Transverse colon (tissue), 4 donors: ENCODE results near the gene CBY1. TPM values are rescaled to one million over a fixed set of nuclear protein-coding genes. Genes with fewer than 3 reads are reported as not detected.

ENCODE experiments used
- DNase-seq: peaks from one replicate; pipeline ENCODE4 v3.0.0-alpha.2; 2019
- H3K27ac ChIP-seq, 4 donors: fragments of 200-600 bp; sonication (generic); 2 replicates each; pipeline ENCODE4 v1.5.1; 2016 to 2018; ENCODE audit warnings: inconsistent platforms in 4 of 4
- H3K27me3 ChIP-seq: fragments of 200-600 bp; sonication (generic); 2 replicates; pipeline ENCODE4 v1.5.1; 2017; ENCODE audit warnings: inconsistent platforms
- H3K36me3 ChIP-seq, 4 donors: fragments of 200-600 bp; sonication (generic); 2 replicates each; pipeline ENCODE4 v1.5.1; 2017 to 2019; ENCODE audit warnings: inconsistent platforms in 4 of 4
- H3K4me1 ChIP-seq, 4 donors: fragments of 200-600 bp; sonication (generic); 2 replicates each; pipeline ENCODE4 v1.5.1; 2017 to 2020; ENCODE audit warnings: inconsistent platforms in 4 of 4
- H3K4me3 ChIP-seq, 4 donors: fragments of 200-600 bp; sonication (generic); 1 replicate in 1 of 4; 2 replicates in 3 of 4; pipeline versions ENCODE4 v1.5.1 to v1.6.1; 2017 to 2019; ENCODE audit warnings: inconsistent platforms in 4 of 4
- H3K9me3 ChIP-seq, 2 donors: fragments of 200-600 bp; sonication (generic); 2 replicates each; pipeline ENCODE4 v1.5.1; 2017 to 2019; ENCODE audit warnings: inconsistent platforms in 2 of 2
- EP300 ChIP-seq: sonication (generic); formaldehyde crosslinking; IDR thresholded peaks from one replicate; pipeline ENCODE4 v1.6.1; 2017; ENCODE audit warnings: antibody characterized with exemption, low read depth
- POLR2A ChIP-seq: fragments of 450-650 bp; IDR thresholded peaks from one replicate; pipeline ENCODE4 v1.6.1; 2016; ENCODE audit warnings: antibody characterized with exemption, mild to moderate bottlenecking, moderate library complexity
- POLR2AphosphoS5 ChIP-seq, 3 donors: sonication (generic); formaldehyde crosslinking; IDR thresholded peaks; one replicate each; pipeline ENCODE4 v1.6.1; 2016; ENCODE audit warnings: antibody characterized with exemption in 3 of 3
- WGBS, 2 donors: methylation state at CpG; one replicate each; pipeline ENCODE4 v1.1.5; 2018; ENCODE audit warnings: low coverage in 1 of 2; 5-methylcytosine and 5-hydroxymethylcytosine counted together
- in situ Hi-C, 4 donors: fragments of 200-750 bp; cut with MboI; loops; one replicate each; pipeline versions ENCODE4 v1.15.0 to v1.15.1; 2017; ENCODE audit warnings: low sequenced_read_pairs in 3 of 4, low pct_ligation_motif_present in 1 of 4, low pct_unique_long_range_greater_than_20kb in 1 of 4
- intact Hi-C: fragments of 100-400 bp; cut with DNase I; formaldehyde crosslinking; loops from one replicate; pipeline ENCODE4 v1.15.1; 2023; ENCODE audit warnings: low total_unique reads
- total RNA-seq, 4 donors: library from RNA; depleted of rRNA; stranded (reverse); fragments of >200 nt; gene quantifications; one replicate each; pipeline ENCODE4 v1.1.0, GENCODE V29; 2016
- TF ChIP-seq, protein P1 (sequence below), 5 experiments: fragments of 200-600 bp in 3 of 5; fragments of 450-650 bp in 2 of 5; sonication (generic) in 3 of 5; IDR thresholded peaks; 1 replicate in 2 of 5; 2 replicates in 3 of 5; pipeline ENCODE4 v1.5.1; 2016 to 2017; ENCODE audit warnings: antibody characterized with exemption in 5 of 5, inconsistent platforms in 3 of 5, mild to moderate bottlenecking in 2 of 5, moderate library complexity in 1 of 5

Gene CBY1
- total RNA-seq, 4 donors from 2014 or later: 15.0 to 19.8 (median 18.9) TPM

DNA sequence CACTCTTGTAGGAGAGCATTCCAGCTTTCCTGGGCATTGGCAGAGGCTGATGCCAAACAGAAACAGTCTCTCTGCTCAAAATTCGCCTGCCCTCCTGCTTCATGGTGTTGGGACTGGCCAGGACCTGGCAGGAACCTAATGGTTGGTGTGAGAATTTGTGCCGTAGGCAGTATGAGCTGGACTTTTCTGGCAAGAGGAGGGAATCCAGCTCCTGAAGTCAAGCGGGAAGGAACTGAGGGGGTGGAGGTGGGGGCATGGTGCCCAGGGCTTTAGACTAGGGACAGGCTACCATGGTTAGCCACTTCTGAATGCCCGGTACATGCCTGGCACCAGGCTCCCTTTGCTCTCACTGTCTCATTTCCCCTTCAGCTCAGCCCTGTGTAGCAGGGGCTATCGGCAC is 18.4 kb downstream of the CBY1 start:
- TF ChIP-seq, protein P1, sequence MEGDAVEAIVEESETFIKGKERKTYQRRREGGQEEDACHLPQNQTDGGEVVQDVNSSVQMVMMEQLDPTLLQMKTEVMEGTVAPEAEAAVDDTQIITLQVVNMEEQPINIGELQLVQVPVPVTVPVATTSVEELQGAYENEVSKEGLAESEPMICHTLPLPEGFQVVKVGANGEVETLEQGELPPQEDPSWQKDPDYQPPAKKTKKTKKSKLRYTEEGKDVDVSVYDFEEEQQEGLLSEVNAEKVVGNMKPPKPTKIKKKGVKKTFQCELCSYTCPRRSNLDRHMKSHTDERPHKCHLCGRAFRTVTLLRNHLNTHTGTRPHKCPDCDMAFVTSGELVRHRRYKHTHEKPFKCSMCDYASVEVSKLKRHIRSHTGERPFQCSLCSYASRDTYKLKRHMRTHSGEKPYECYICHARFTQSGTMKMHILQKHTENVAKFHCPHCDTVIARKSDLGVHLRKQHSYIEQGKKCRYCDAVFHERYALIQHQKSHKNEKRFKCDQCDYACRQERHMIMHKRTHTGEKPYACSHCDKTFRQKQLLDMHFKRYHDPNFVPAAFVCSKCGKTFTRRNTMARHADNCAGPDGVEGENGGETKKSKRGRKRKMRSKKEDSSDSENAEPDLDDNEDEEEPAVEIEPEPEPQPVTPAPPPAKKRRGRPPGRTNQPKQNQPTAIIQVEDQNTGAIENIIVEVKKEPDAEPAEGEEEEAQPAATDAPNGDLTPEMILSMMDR (IDR thresholded peaks at IDR 0.05): no peak
- TF ChIP-seq POLR2AphosphoS5 (IDR thresholded peaks at IDR 0.05) (no peak), EP300 (no peak), POLR2A (no peak)
- no peak overlapping the region for H3K27ac ChIP-seq
- H3K9me3 ChIP-seq: no peaks in the 10 kb centered on the region
- peaks cover 0 to 14% (median 5%) of the 10 kb centered on the region in 4 donors for H3K36me3 ChIP-seq
- intact Hi-C loops: no loop called here
- WGBS, 2 donors: 87% methylated on average over 5 of the region's 5 CpGs; no CpG with 5 or more reads in 1 of the 2 donors
- DNase-seq: no peak
- in situ Hi-C loops: no loop called here
- no peak overlapping the region for H3K4me3 ChIP-seq
- H3K4me1 ChIP-seq: no peaks in the 10 kb centered on the region
- H3K27me3 ChIP-seq: no peaks in the 10 kb centered on the region

DNA sequence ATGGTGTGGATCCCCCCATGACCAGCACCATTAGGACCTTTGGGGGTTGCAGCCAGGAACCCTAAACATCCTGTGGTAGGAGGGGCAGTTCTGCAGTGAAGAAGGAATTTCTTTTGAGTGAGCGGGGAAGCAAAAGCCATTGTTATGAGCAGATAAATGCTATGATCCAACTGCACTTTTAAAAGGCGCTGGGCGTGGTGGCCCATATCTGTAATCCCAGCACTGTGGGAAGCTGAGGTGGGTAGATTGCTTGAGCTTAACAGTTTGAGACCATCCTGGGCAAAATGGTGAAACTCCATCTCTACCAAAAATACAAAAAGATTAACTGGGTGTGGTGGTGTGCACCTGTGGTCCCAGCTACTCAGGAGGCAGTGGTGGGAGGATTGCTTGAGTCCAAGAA is 19.4 kb downstream of the CBY1 start:
- TF ChIP-seq POLR2A: no peak
- TF ChIP-seq EP300: no peak
- no peak for TF ChIP-seq POLR2AphosphoS5 (IDR thresholded peaks at IDR 0.05)
- TF ChIP-seq, protein P1 (IDR thresholded peaks at IDR 0.05): no peak
- in situ Hi-C loops: no loop called here
- no peaks in the 10 kb centered on the region for H3K27me3 ChIP-seq

DNA sequence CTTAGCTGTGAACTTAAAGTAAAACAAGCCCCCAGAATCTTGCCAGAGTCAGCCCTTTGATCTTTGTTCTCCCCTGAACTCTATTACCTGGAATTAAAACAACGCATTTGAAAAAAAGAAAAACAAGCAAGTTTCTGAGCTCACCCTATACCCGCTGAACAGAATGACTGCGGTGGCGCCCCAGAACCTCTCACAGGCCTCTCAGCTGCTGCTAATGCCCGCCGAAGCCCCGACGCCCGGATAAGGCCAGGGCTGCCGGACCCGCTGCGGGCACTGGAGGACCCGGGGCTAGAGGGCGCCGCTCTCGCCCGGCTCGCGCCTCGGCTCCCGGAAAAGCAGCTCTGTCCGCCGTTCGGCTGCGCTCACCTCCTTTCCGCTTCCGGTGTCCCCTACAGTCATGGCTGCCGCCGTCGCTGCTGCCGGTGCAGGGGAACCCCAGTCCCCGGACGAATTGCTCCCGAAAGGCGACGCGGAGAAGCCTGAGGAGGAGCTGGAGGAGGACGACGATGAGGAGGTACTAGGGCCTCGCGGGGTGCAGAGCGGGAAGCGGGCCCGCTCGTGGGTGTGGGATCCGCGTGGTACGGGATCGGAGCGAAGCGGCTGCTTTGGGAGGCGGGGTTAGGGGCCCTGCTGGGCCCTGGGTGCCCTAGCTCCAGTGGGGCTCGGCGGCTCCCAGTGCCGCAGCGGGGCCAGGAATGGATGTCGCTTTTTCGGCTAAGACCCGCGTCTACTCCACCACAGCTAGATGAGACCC is 25.3 kb downstream of the CBY1 start, which contains the start of gene TOMM22:
Gene TOMM22, plus strand, starts transcription at position 376 of the 754 bp plus-strand sequence. Its CDS starts 22 bp downstream, at position 398.
- in situ Hi-C loops (no loop called here), intact Hi-C loops (no loop called here)
- peak; percentile 91 for DNase-seq
- Histone ChIP-seq H3K9me3 (no peaks in the 10 kb centered on the region), H3K27ac (peak within 1 kb of the TSS; percentile 76 to 86 (median 84)), H3K4me1 (peaks cover 0 to 14% (median 11%) of the 10 kb centered on the region in 4 donors), H3K36me3 (peaks cover 0 to 22% (median 10%) of the 10 kb centered on the region in 4 donors), H3K27me3 (no peaks in the 10 kb centered on the region), H3K4me3 (peak within 1 kb of the TSS; percentile 63 to 96 (median 82))
- 1% methylated on average over 60 of the region's 60 CpGs; no CpG with 5 or more reads in 1 of the 2 donors for WGBS, 2 donors
- peak; percentile 87 to 93 (median 91) for TF ChIP-seq POLR2AphosphoS5 (IDR thresholded peaks at IDR 0.05)
- TF ChIP-seq, protein P1 (IDR thresholded peaks at IDR 0.05): peak; percentile 7 to 50 (median 42)
- TF ChIP-seq EP300: no peak
- peak; percentile 85 for TF ChIP-seq POLR2A

More for the DNA sequence above, 19.4 kb downstream of the CBY1 start:
- Histone ChIP-seq H3K9me3 (no peaks in the 10 kb centered on the region), H3K4me1 (no peaks in the 10 kb centered on the region), H3K36me3 (peaks cover 0 to 11% (median 5%) of the 10 kb centered on the region in 4 donors), H3K4me3 (no peak overlapping the region), H3K27ac (no peak overlapping the region)
- intact Hi-C loops: no loop called here
- 99% methylated on average over 3 of the region's 3 CpGs; no CpG with 5 or more reads in 1 of the 2 donors for WGBS, 2 donors
- no peak for DNase-seq

DNA sequence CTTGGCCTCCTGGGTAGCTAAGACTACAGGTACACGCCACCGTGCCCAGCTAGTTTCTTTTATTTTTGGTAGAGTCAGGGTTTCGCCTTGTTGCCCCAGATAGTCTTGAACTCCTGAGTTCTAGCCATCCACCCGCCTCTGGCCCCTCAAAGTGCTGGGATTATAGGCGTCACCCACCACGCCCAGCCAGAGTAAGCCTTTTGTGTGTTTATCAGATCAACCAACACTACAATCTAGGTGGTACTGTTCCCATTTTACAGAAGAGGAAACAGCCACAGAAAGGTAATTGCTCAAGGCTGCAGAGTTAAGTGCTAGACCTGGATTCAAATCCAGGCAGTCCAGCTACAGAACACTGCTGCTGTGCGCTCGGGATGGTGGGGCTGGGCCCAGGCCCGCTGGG is 28.5 kb downstream of the CBY1 start:
- WGBS, 2 donors: 85 to 94% methylated on average over 3 to 9 of the region's 9 CpGs
- in situ Hi-C loops: no loop called here
- Histone ChIP-seq H3K36me3 (peaks cover 0 to 44% (median 21%) of the 10 kb centered on the region in 4 donors), H3K4me3 (no peak overlapping the region), H3K4me1 (peaks cover 0 to 20% (median 12%) of the 10 kb centered on the region in 4 donors), H3K9me3 (no peaks in the 10 kb centered on the region), H3K27me3 (no peaks in the 10 kb centered on the region), H3K27ac (no peak overlapping the region)
- TF ChIP-seq POLR2AphosphoS5 (IDR thresholded peaks at IDR 0.05) (no peak), POLR2A (no peak), EP300 (no peak)
- TF ChIP-seq, protein P1 (IDR thresholded peaks at IDR 0.05): no peak
- intact Hi-C loops: no loop called here
- DNase-seq: no peak
